GM12801 (cell line): ENCODE measurements around the gene KCNK15.

Source experiments
- TF ChIP-seq, protein P1 (sequence below): IDR thresholded peaks from one replicate; pipeline ENCODE4 v1.5.1; 2011; ENCODE audit warnings: control low read depth; ENCODE audit not compliant: insufficient read length; ENCODE audit errors: extremely low read depth

Gene KCNK15

DNA sequence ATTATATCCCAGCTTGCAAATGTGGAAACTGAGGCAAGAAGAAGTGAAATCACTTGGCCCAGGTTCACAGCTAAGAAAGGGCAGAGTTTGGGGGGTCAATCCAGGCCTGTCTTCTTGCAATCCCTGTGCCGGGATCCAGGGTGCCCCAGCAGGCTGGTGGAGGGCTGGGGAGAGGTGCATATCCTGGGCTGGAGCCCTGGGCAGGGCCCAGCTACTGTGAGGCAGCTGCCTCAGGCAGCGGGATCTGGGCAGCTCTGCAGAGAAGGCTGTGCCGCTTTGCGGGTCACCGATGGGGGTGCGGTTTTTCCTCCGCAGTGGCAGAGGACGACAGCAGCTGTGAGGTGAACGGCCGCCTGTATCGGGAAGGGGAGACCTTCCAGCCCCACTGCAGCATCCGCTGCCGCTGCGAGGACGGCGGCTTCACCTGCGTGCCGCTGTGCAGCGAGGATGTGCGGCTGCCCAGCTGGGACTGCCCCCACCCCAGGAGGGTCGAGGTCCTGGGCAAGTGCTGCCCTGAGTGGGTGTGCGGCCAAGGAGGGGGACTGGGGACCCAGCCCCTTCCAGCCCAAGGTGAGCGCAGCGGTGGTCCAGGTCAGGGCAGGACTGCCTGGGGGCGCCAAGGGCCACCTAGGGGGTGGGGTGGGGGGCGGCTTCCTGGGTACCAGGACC, 21.1 kb upstream of the KCNK15 start:
- TF ChIP-seq, protein P1, sequence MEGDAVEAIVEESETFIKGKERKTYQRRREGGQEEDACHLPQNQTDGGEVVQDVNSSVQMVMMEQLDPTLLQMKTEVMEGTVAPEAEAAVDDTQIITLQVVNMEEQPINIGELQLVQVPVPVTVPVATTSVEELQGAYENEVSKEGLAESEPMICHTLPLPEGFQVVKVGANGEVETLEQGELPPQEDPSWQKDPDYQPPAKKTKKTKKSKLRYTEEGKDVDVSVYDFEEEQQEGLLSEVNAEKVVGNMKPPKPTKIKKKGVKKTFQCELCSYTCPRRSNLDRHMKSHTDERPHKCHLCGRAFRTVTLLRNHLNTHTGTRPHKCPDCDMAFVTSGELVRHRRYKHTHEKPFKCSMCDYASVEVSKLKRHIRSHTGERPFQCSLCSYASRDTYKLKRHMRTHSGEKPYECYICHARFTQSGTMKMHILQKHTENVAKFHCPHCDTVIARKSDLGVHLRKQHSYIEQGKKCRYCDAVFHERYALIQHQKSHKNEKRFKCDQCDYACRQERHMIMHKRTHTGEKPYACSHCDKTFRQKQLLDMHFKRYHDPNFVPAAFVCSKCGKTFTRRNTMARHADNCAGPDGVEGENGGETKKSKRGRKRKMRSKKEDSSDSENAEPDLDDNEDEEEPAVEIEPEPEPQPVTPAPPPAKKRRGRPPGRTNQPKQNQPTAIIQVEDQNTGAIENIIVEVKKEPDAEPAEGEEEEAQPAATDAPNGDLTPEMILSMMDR, result no peak

DNA sequence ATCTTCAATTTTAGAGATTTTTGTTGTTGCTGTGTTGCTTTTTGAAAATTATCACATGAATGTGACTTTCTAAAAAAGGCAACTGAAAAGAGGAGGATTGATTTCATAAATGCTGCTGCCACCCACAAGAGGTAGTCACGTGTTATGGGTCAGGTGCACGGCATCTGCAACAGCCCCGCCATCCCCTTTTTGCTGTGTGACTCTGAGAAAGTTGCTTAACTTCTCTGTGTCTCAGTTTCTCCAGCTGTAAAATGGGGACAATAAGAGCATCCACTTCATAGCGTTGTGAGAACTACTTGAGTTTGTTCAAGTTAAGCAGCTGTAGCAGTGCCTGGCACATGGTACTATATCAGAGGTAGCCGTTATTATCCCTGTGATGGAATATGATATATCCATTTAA, 19.8 kb upstream of the KCNK15 start:
- TF ChIP-seq, protein P1, result no peak

DNA sequence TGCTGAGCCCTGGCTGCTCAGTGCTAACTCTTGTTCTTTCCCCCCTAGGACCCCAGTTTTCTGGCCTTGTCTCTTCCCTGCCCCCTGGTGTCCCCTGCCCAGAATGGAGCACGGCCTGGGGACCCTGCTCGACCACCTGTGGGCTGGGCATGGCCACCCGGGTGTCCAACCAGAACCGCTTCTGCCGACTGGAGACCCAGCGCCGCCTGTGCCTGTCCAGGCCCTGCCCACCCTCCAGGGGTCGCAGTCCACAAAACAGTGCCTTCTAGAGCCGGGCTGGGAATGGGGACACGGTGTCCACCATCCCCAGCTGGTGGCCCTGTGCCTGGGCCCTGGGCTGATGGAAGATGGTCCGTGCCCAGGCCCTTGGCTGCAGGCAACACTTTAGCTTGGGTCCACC, 18.6 kb upstream of the KCNK15 start:
- TF ChIP-seq, protein P1, result no peak

DNA sequence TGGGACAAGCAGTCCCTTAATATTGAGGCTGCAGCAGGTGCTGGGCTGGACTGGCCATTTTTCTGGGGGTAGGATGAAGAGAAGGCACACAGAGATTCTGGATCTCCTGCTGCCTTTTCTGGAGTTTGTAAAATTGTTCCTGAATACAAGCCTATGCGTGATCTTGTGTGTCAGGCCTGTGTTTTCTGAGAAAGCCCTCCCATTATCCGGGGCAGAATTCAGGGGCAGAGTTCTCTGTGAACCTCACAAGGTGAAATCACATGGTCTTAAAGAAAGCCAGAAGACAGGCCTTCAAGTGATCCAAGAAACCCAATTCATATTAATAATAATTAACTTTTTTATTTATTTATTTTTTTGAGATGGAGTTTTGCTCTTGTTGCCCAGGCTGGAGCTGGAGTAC, 18.0 kb upstream of the KCNK15 start:
- TF ChIP-seq, protein P1, result no peak

DNA sequence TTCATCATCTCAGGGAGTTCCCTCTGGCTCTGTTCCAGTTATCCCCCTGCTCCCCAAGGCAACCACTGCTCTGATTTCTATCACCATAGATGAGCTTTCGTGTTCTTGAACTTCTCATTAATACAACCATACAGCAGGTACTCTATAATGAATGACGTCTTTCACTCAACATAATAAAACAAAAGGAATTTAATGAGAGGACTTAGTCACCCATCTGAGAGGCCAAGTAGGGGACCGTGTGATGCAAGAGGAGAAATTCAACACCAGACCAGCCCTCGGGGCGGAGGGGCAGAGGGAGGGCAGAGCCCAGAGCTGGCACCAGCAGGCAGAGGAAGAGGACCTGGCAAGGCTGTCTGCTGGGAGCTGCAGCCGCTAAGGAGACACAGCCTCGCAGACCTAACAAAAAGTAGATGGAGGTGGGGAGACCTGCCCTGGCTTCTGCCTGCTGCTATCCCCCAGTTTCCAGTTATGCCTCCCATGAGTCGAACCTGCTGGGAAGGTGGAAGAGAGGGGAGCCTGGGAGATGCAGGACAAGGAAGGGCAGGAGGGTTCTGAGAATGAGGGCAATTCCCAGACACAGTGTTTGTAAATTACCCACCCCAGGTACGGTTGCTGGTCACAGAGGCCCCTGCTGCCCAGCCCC, 16.7 kb upstream of the KCNK15 start:
- TF ChIP-seq, protein P1, result no peak

DNA sequence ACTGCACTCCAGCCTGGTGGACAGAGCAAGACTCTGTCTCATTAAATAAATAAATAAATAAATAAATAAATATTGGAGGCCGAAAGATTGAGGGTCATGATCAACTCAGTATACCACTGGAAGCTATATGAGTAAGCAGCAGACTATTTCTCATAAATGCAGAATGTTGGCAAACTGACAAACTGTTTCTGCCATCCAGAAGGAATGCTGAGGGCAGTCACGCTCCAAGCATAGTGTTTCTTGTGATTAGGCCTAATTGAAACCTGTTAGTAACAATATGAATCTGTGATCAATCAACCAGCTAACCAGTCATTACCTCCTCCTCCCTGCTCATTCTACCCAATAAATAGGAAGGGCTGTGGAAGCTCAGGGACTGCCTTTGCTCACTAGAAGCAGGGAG, 15.2 kb upstream of the KCNK15 start:
- TF ChIP-seq, protein P1, result no peak

DNA sequence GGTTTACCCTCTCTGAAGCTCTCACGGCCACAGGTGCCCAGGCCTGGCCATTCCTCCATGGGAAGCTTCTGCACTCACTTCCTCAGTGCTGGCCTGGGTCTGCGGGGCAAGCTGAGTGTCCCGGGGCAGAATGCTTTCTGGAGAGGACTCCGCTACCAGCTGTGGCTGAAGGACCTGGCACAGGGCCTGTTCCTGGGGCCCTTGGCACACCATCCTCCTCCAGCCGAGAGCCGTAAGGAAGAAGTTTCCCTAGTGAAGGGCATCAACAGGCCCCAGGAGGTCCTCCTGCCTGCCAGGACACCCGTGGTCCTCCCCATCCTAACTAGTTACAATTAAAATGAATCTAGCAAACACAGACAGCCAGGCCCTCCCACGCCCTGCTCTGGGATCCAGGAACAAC, 14.0 kb upstream of the KCNK15 start:
- TF ChIP-seq, protein P1, result no peak
